ENCODE results near the gene HCFC1. TPM values are rescaled to one million over a fixed set of nuclear protein-coding genes. Genes with fewer than 3 reads are reported as not detected.
A peak's percentile ranks its signal among the peaks of the same experiment; 100 is the strongest.

Gene HCFC1
- polyA plus RNA-seq, 1 of the 3 experiments (the other 2 are of a cell fraction) = 9.5 TPM

DNA sequence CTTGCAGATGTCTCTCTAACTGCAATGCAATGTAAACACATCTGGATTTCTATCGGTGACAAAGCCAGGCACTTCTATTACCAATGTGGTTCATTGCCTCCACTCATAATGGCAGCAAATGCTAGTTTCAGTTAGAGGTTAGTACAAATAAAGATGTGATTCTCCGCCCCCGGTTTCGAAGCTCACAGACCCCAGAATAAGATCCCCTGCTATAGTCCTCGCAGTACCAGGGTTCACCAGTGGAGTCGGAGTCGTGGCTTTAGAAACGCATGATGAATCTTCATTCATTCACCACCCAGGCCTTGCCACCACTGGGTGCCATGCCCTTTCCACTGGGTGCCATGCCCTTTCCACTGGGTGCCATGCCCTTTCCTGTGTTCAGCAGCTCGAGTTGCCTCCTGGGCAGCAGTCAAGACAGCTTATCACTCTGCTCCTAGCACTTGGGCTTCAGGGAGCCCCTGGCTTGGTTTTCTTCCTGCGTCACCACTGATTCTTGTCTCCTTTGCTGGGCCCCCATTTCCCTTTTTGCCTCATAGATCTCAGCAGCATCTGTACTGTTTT, 33.3 kb downstream of the HCFC1 start:
- H3K4me1 ChIP-seq (ENCODE audit: control insufficient read depth in 1 of 2, insufficient read depth in 2 of 2, low read depth in 1 of 2, low read length in 1 of 2) = peaks cover 8 to 12% of the 10 kb centered on the region in 2 experiments; a peak in 2 of 4 replicates
- TF ChIP-seq RAD21 (IDR thresholded peaks at IDR 0.05; ENCODE audit: low read length) (no peak), POLR2AphosphoS5 (IDR thresholded peaks at IDR 0.05; ENCODE audit: low read depth, low read length) (no peak), GABPA (IDR thresholded peaks at IDR 0.05; ENCODE audit: low read depth) (no peak), RXRA (IDR thresholded peaks at IDR 0.05; ENCODE audit: borderline replicate concordance, low read depth) (no peak)
- TF ChIP-seq, protein P1, sequence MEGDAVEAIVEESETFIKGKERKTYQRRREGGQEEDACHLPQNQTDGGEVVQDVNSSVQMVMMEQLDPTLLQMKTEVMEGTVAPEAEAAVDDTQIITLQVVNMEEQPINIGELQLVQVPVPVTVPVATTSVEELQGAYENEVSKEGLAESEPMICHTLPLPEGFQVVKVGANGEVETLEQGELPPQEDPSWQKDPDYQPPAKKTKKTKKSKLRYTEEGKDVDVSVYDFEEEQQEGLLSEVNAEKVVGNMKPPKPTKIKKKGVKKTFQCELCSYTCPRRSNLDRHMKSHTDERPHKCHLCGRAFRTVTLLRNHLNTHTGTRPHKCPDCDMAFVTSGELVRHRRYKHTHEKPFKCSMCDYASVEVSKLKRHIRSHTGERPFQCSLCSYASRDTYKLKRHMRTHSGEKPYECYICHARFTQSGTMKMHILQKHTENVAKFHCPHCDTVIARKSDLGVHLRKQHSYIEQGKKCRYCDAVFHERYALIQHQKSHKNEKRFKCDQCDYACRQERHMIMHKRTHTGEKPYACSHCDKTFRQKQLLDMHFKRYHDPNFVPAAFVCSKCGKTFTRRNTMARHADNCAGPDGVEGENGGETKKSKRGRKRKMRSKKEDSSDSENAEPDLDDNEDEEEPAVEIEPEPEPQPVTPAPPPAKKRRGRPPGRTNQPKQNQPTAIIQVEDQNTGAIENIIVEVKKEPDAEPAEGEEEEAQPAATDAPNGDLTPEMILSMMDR (IDR thresholded peaks at IDR 0.05) = peak; percentile 30; the same call in 1 of the 2 replicates
- TF ChIP-seq, protein P2, sequence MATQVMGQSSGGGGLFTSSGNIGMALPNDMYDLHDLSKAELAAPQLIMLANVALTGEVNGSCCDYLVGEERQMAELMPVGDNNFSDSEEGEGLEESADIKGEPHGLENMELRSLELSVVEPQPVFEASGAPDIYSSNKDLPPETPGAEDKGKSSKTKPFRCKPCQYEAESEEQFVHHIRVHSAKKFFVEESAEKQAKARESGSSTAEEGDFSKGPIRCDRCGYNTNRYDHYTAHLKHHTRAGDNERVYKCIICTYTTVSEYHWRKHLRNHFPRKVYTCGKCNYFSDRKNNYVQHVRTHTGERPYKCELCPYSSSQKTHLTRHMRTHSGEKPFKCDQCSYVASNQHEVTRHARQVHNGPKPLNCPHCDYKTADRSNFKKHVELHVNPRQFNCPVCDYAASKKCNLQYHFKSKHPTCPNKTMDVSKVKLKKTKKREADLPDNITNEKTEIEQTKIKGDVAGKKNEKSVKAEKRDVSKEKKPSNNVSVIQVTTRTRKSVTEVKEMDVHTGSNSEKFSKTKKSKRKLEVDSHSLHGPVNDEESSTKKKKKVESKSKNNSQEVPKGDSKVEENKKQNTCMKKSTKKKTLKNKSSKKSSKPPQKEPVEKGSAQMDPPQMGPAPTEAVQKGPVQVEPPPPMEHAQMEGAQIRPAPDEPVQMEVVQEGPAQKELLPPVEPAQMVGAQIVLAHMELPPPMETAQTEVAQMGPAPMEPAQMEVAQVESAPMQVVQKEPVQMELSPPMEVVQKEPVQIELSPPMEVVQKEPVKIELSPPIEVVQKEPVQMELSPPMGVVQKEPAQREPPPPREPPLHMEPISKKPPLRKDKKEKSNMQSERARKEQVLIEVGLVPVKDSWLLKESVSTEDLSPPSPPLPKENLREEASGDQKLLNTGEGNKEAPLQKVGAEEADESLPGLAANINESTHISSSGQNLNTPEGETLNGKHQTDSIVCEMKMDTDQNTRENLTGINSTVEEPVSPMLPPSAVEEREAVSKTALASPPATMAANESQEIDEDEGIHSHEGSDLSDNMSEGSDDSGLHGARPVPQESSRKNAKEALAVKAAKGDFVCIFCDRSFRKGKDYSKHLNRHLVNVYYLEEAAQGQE (IDR thresholded peaks at IDR 0.05; ENCODE audit: low read depth, low read length) = no peak
- H3K36me3 ChIP-seq (replicated peaks in 1 of 2; ENCODE audit: control insufficient read depth in 1 of 2, insufficient read depth in 2 of 2, low read length in 1 of 2) = peaks cover 0 to under 1% of the 10 kb centered on the region in 2 experiments
- H3K9me2 ChIP-seq = no peaks in the 10 kb centered on the region
- H3K4me2 ChIP-seq = no peak overlapping the region
- POLR2A ChIA-PET = no interaction called here
- no peak for DNase-seq
- peaks cover 14% of the 10 kb centered on the region for H3K79me2 ChIP-seq (ENCODE audit: insufficient read depth)
- H3K9ac ChIP-seq = no peak overlapping the region
- WGBS (ENCODE audit: low lambda C conversion rate) = 44% methylated on average over 10 of the region's 10 CpGs
- no peak overlapping the region for H2AFZ ChIP-seq (ENCODE audit: low read depth)
- H4K20me1 ChIP-seq (ENCODE audit: insufficient read depth) = peaks cover 12% of the 10 kb centered on the region; the same call in 1 of the 2 replicates
- H3F3A ChIP-seq (replicated peaks; ENCODE audit: insufficient read depth) = no peaks in the 10 kb centered on the region
- H3K9me3 ChIP-seq = no peaks in the 10 kb centered on the region
- peaks cover 4% of the 10 kb centered on the region; the same call in 1 of the 2 replicates for H3K27me3 ChIP-seq (ENCODE audit: insufficient read depth)
- no peak overlapping the region for H3K4me3 ChIP-seq (ENCODE audit: low read depth in 2 of 2, low read length in 1 of 2)
- H3K27ac ChIP-seq (ENCODE audit: low read depth in 2 of 2, low read length in 1 of 2) = no peak overlapping the region
- CTCF ChIA-PET = interaction anchor here (0.8 to 4.5 kb wide), 6 partner anchors 9 to 175 kb away, joined by 3 to 18 read pairs (median 4); no protein-coding TSS in a partner anchor

DNA sequence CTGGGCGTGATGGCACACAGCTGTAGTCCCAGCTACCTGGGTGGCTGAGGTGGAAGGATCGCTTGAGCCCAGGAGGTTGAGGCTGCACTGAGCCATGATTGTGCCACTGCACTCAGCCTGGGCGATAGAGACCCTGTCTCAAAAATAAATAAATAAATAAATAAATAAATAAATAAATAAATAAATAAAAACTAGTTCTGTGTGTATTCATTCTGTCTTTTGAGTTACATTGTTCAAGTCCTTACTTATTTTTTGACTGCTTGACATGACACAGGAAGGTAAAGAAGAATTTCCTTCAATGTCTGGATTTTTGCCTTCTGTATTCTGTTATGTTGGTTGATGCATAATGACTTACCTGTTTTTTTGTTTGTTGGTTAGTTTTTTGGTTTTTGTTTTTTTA, 34.6 kb downstream of the HCFC1 start:
- Histone ChIP-seq H3K4me1 (ENCODE audit: control insufficient read depth in 1 of 2, insufficient read depth in 2 of 2, low read depth in 1 of 2, low read length in 1 of 2) (peaks cover 10 to 12% of the 10 kb centered on the region in 2 experiments; a peak in 2 of 4 replicates), H4K20me1 (ENCODE audit: insufficient read depth) (peaks cover 24% of the 10 kb centered on the region; the same call in 1 of the 2 replicates), H3K4me2 (no peak overlapping the region), H3K9me3 (no peaks in the 10 kb centered on the region), H2AFZ (ENCODE audit: low read depth) (no peak overlapping the region), H3K4me3 (ENCODE audit: low read depth in 2 of 2, low read length in 1 of 2) (no peak overlapping the region), H3K36me3 (replicated peaks in 1 of 2; ENCODE audit: control insufficient read depth in 1 of 2, insufficient read depth in 2 of 2, low read length in 1 of 2) (peaks cover 7 to 9% of the 10 kb centered on the region in 2 experiments), H3K9ac (no peak overlapping the region), H3K79me2 (ENCODE audit: insufficient read depth) (peaks cover 27% of the 10 kb centered on the region), H3F3A (replicated peaks; ENCODE audit: insufficient read depth) (no peaks in the 10 kb centered on the region), H3K27me3 (ENCODE audit: insufficient read depth) (peaks cover 4% of the 10 kb centered on the region; the same call in 1 of the 2 replicates), H3K9me2 (no peaks in the 10 kb centered on the region), H3K27ac (ENCODE audit: low read depth in 2 of 2, low read length in 1 of 2) (no peak overlapping the region)
- DNase-seq = no peak
- 74% methylated on average over 3 of the region's 3 CpGs for WGBS (ENCODE audit: low lambda C conversion rate)
- ChIA-PET POLR2A (no interaction called here), CTCF (interaction anchor here (1.4 to 4.5 kb wide), 2 partner anchors 10 to 14 kb away, joined by 4 to 18 read pairs; no protein-coding TSS in a partner anchor)
- no peak for TF ChIP-seq TEAD4 (IDR thresholded peaks at IDR 0.05; ENCODE audit: borderline replicate concordance, insufficient read depth)
- TF ChIP-seq, protein P3, sequence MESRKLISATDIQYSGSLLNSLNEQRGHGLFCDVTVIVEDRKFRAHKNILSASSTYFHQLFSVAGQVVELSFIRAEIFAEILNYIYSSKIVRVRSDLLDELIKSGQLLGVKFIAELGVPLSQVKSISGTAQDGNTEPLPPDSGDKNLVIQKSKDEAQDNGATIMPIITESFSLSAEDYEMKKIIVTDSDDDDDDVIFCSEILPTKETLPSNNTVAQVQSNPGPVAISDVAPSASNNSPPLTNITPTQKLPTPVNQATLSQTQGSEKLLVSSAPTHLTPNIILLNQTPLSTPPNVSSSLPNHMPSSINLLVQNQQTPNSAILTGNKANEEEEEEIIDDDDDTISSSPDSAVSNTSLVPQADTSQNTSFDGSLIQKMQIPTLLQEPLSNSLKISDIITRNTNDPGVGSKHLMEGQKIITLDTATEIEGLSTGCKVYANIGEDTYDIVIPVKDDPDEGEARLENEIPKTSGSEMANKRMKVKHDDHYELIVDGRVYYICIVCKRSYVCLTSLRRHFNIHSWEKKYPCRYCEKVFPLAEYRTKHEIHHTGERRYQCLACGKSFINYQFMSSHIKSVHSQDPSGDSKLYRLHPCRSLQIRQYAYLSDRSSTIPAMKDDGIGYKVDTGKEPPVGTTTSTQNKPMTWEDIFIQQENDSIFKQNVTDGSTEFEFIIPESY (IDR thresholded peaks at IDR 0.05; ENCODE audit: borderline replicate concordance, low read depth) = no peak
- TF ChIP-seq, protein P4, sequence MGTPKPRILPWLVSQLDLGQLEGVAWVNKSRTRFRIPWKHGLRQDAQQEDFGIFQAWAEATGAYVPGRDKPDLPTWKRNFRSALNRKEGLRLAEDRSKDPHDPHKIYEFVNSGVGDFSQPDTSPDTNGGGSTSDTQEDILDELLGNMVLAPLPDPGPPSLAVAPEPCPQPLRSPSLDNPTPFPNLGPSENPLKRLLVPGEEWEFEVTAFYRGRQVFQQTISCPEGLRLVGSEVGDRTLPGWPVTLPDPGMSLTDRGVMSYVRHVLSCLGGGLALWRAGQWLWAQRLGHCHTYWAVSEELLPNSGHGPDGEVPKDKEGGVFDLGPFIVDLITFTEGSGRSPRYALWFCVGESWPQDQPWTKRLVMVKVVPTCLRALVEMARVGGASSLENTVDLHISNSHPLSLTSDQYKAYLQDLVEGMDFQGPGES (IDR thresholded peaks at IDR 0.05; ENCODE audit: low read depth, low read length) = no peak
- no peak for TF ChIP-seq FOXM1 (IDR thresholded peaks at IDR 0.05; ENCODE audit: low read depth)
- TF ChIP-seq RCOR1 (IDR thresholded peaks at IDR 0.05; ENCODE audit: low read length) = no peak
- no peak for TF ChIP-seq TCF12 (IDR thresholded peaks at IDR 0.05)
- TF ChIP-seq JUND (IDR thresholded peaks at IDR 0.05) = no peak
